Fibroblast of skin of scalp (primary cell): ENCODE results near the gene ZDHHC1.

Experiments
- DNase-seq: peaks from one replicate; pipeline ENCODE4 v3.0.0-alpha.2; 2013

ZDHHC1 gene

GRCh38 chr16:67350324-67350723, 66.0 kb downstream of the ZDHHC1 start:
- no peak for DNase-seq

GRCh38 chr16:67349172-67349571, 67.1 kb downstream of the ZDHHC1 start:
- DNase-seq, result peak; percentile 43

GRCh38 chr16:67346341-67346740, 69.9 kb downstream of the ZDHHC1 start:
- no peak for DNase-seq

- DNase-seq, result no peak
Observed at GRCh38 chr16:67345401-67345800, 70.9 kb downstream of the ZDHHC1 start.
